Measurements from ENCODE around the gene RAP2A. TPM values are rescaled to one million over a fixed set of nuclear protein-coding genes. Genes with fewer than 3 reads are reported as not detected.

The RAP2A gene
- total RNA-seq, 1 experiment from 2014 or later, result 32.1 TPM

GRCh38 chr13:97454699-97455098 lies 20.7 kb downstream of the RAP2A start:
- no peak overlapping the region for H3K4me2 ChIP-seq (ENCODE audit: insufficient read depth, insufficient read length, low read length)

More at GRCh38 chr13:97454699-97455098, 20.7 kb downstream of the RAP2A start:
- no peaks in the 10 kb centered on the region for H4K20me1 ChIP-seq (ENCODE audit: control insufficient read depth, insufficient read depth, insufficient read length)
- H3K36me3 Mint-ChIP-seq (ENCODE audit: insufficient read depth in 1 of 3, low read depth in 3 of 3), result peaks cover 8 to 30% (median 14%) of the 10 kb centered on the region in 3 experiments
- H2BK20ac ChIP-seq (ENCODE audit: low read depth, low read length, poor library complexity, severe bottlenecking), result no peak overlapping the region
- H3K4me1 Mint-ChIP-seq, result peaks cover 26 to 27% of the 10 kb centered on the region in 2 experiments
- no peaks in the 10 kb centered on the region for H3K27me3 ChIP-seq (ENCODE audit: insufficient read depth, low read length)
- no peak overlapping the region for H2BK15ac ChIP-seq (ENCODE audit: low read depth, low read length)
- no peak overlapping the region for H4K5ac ChIP-seq (ENCODE audit: insufficient read length, low read depth, low read length)
- H3K27me3 Mint-ChIP-seq (ENCODE audit: low read depth), result no peaks in the 10 kb centered on the region
- TF ChIP-seq CTCF (conservative IDR thresholded peaks at IDR 0.05), result no peak
- H2AFZ ChIP-seq (ENCODE audit: low read length), result no peak overlapping the region
- no peak overlapping the region for H3K27ac ChIP-seq (ENCODE audit: insufficient read length, low read depth, low read length)
- H3K56ac ChIP-seq (ENCODE audit: insufficient read length, low read depth, low read length), result no peak overlapping the region
- no peaks in the 10 kb centered on the region for H3K4me1 ChIP-seq (ENCODE audit: insufficient read depth, low read length)
- no peak overlapping the region for H4K91ac ChIP-seq (ENCODE audit: insufficient read length, low read depth, low read length)
- H3K79me1 ChIP-seq (ENCODE audit: insufficient read depth, low read depth, low read length, poor library complexity, severe bottlenecking), result no peaks in the 10 kb centered on the region
- H3K23me2 ChIP-seq (ENCODE audit: insufficient read length, low read depth, low read length, poor library complexity, severe bottlenecking), result no peaks in the 10 kb centered on the region
- H3T11ph ChIP-seq (ENCODE audit: low read length), result no peak overlapping the region
- H3K4ac ChIP-seq (ENCODE audit: low read depth, low read length), result no peak overlapping the region
- no peak overlapping the region for H3K18ac ChIP-seq (ENCODE audit: insufficient read length, low read depth, low read length)
- H2BK5ac ChIP-seq (ENCODE audit: insufficient read length, low read length), result no peak overlapping the region
- H3K23ac ChIP-seq (ENCODE audit: insufficient read length, low read depth, low read length), result no peak overlapping the region
- no peak overlapping the region for H2BK120ac ChIP-seq (ENCODE audit: low read depth, low read length, poor library complexity, severe bottlenecking)
- no peak overlapping the region for H3K14ac ChIP-seq (ENCODE audit: insufficient read depth, low read length)
- no peaks in the 10 kb centered on the region for H3K9me3 ChIP-seq (ENCODE audit: control insufficient read depth, low read depth, low read length)
- no peak overlapping the region for H3K9ac ChIP-seq (ENCODE audit: extremely low read depth, insufficient read length, low read length)
- no peak overlapping the region for H2BK12ac ChIP-seq (ENCODE audit: insufficient read length, low read depth, low read length)
- no peak overlapping the region for H3K4me3 Mint-ChIP-seq
- H4K8ac ChIP-seq (replicated peaks; ENCODE audit: insufficient read length, low read depth, low read length), result no peak overlapping the region
- no peak for DNase-seq
- H3K79me2 ChIP-seq (ENCODE audit: insufficient read depth, low read length), result peaks cover 3% of the 10 kb centered on the region; the same call in 1 of the 2 replicates
- no peak overlapping the region for H2AK5ac ChIP-seq (ENCODE audit: insufficient read length, low read length)
- H3K27ac Mint-ChIP-seq, result no peak overlapping the region
- H3K9me3 Mint-ChIP-seq, result peaks cover 5 to 9% of the 10 kb centered on the region in 2 experiments; a peak in 4 of 5 replicates
